Sigmoid colon (tissue), 4 donors: Measurements from ENCODE around the gene THRB.

Experiments
- CTCF ChIP-seq, 4 experiments: fragments of 450-650 bp in 3 of 4; fragments of 200-600 bp in 1 of 4; IDR thresholded peaks; one replicate each; pipeline ENCODE4 v1.5.1; 2016 to 2019; ENCODE audit warnings: antibody characterized with exemption in 4 of 4, mild to moderate bottlenecking in 3 of 4, moderate library complexity in 2 of 4
- EP300 ChIP-seq, 4 donors: sonication (generic); formaldehyde crosslinking; IDR thresholded peaks; one replicate each; pipeline ENCODE4 v1.6.1; 2017; ENCODE audit warnings: antibody characterized with exemption in 4 of 4
- POLR2AphosphoS5 ChIP-seq, 4 donors: sonication (generic); formaldehyde crosslinking; IDR thresholded peaks; one replicate each; pipeline ENCODE4 v1.6.1; 2017; ENCODE audit warnings: antibody characterized with exemption in 4 of 4

GRCh38 chr3:24138876-24139256 lies 355.8 kb downstream of the THRB start:
- TF ChIP-seq EP300 (IDR thresholded peaks at IDR 0.05) = no peak
- no peak for TF ChIP-seq CTCF (IDR thresholded peaks at IDR 0.05)
- TF ChIP-seq POLR2AphosphoS5 (IDR thresholded peaks at IDR 0.05) = peak in 3 of 4 donors; percentile 48 to 69 (median 63)
